ENCODE measurements around the gene TELO2.

TELO2 gene

GRCh38 chr16:1537138-1537577 is 44.0 kb downstream of the TELO2 start:
- no peak for DNase-seq (ENCODE audit: low read depth)

GRCh38 chr16:1537763-1538289 is 44.7 kb downstream of the TELO2 start:
- DNase-seq (ENCODE audit: low read depth): no peak

GRCh38 chr16:1538804-1539520 is 45.8 kb downstream of the TELO2 start:
- DNase-seq (ENCODE audit: low read depth): no peak

- DNase-seq (ENCODE audit: low read depth): no peak
Measured at GRCh38 chr16:1539720-1540555, 46.8 kb downstream of the TELO2 start.

- DNase-seq (ENCODE audit: low read depth): no peak
Measured at GRCh38 chr16:1540556-1540855, 47.3 kb downstream of the TELO2 start.

- DNase-seq (ENCODE audit: low read depth): no peak
Measured at GRCh38 chr16:1541293-1542165, 48.4 kb downstream of the TELO2 start.

GRCh38 chr16:1542166-1542500 is 49.0 kb downstream of the TELO2 start:
- DNase-seq (ENCODE audit: low read depth): no peak

- DNase-seq (ENCODE audit: low read depth): no peak
Measured at GRCh38 chr16:1542533-1542932, 49.4 kb downstream of the TELO2 start.

- DNase-seq (ENCODE audit: low read depth): peak; percentile 83
Measured at GRCh38 chr16:1543085-1543896, 50.1 kb downstream of the TELO2 start.

- no peak for DNase-seq (ENCODE audit: low read depth)
Measured at GRCh38 chr16:1545044-1546040, 52.2 kb downstream of the TELO2 start.

GRCh38 chr16:1546430-1546829 is 53.3 kb downstream of the TELO2 start:
- DNase-seq (ENCODE audit: low read depth): no peak

- DNase-seq (ENCODE audit: low read depth): peak; percentile 45
Measured at GRCh38 chr16:1548233-1548632, 55.1 kb downstream of the TELO2 start.

GRCh38 chr16:1548727-1549126 is 55.6 kb downstream of the TELO2 start:
- DNase-seq (ENCODE audit: low read depth): no peak

- no peak for DNase-seq (ENCODE audit: low read depth)
Measured at GRCh38 chr16:1550069-1550468, 56.9 kb downstream of the TELO2 start.

GRCh38 chr16:1550696-1551095 is 57.5 kb downstream of the TELO2 start:
- DNase-seq (ENCODE audit: low read depth): no peak

GRCh38 chr16:1551166-1551565 is 58.0 kb downstream of the TELO2 start:
- no peak for DNase-seq (ENCODE audit: low read depth)

GRCh38 chr16:1552129-1552528 is 59.0 kb downstream of the TELO2 start:
- DNase-seq (ENCODE audit: low read depth): no peak

- no peak for DNase-seq (ENCODE audit: low read depth)
Measured at GRCh38 chr16:1553946-1554825, 61.0 kb downstream of the TELO2 start.

GRCh38 chr16:1554826-1555445 is 61.8 kb downstream of the TELO2 start:
- DNase-seq (ENCODE audit: low read depth): no peak

Data from iris pigment epithelial cell (primary cell).